Smooth muscle cell of the brain vasculature (primary cell): ENCODE results near the gene SARNP.

Experiments
- DNase-seq: peaks from one replicate; pipeline ENCODE4 v3.0.0-alpha.2; 2012; ENCODE audit warnings: low read depth, low spot score

SARNP gene

DNA sequence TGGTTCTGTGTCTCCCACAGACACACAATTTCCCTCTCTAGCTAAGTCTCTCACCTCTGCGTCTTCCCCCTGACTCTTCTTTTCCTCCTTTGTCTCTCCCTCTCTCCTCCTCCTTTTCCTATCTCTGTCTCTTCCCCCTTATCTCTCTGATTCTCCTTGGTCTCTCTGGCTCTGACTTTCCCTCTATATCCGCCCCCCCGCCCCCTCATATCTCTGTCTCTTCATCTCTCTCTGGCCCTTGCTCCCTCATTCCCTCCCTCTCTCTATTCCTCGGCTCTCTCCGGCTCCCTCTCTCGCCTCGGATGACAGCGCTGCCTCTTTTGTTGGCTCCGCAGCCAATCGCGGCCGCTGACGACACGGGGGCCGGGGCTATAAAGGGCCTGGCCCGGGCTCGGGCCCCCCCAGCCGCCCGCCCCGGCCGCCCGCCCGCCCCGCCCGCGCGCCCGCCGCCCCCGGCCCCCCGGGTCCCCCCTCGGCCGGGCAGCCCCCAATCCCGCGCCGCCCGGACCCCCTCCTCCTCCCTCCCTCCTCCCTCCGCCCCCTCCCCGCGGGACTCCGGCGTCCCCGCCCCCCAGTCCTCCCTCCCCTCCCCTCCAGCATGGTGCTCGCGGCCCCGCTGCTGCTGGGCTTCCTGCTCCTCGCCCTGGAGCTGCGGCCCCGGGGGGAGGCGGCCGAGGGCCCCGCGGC, 74.7 kb downstream of the SARNP start, which contains the start of gene GDF11:
Gene GDF11 (plus strand): TSS at position 404 of the 687 bp plus-strand sequence. CDS start 195 bp downstream, at position 599.
- no peak for DNase-seq

DNA sequence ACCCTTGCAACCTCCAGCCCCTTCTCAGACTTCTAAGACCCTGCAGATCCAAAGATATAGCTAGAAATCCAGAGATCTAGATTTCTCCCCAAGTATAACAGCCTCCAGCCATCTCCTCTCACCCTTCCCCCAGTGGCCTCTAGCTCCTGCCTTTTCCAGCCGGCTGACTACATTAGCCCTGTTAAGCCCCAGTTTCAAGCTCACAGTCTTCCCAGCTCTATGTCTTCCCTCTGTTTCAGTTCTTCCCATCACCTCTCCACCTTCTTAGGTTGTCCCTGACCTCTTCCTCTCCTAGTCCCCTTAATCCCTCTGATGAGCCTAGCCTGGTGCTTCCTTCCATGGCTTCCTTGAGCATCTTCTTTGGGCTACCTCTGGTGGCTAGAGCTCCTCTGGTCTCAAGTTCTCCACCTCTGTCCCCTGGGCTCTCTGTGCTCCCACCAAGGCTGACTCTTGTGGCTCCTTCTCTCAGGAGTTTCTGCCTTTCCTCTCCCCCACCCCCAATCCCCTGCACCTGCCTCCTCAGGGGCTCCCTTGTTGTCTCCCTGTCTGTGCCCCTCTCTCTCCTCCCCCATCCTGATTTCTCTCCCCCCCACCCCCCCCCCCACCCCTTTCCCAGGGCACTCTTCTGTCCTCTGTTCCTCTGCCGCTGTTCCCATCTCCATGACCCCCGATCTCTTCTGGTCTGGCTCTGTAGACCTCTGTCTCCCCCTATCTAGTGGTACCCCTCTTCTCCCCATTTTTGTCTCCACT, 75.4 kb downstream of the SARNP start:
- no peak for DNase-seq

DNA sequence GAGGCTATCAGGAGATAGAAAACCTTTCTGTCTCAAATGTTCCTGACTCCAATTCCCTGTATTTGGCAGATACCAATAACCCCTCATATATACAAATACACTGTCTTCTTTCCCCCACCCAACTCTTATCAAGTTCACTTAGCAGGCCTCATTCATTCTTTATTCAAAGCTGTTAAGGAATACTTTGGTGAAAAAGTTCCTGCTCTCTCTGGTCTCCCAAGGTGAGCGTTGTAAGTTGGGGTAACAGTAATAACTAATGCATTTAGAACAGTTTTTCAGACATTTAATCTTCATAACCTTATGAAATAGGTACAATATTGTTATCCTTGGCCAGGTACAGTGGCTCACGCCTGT, 78.5 kb downstream of the SARNP start:
- no peak for DNase-seq

DNA sequence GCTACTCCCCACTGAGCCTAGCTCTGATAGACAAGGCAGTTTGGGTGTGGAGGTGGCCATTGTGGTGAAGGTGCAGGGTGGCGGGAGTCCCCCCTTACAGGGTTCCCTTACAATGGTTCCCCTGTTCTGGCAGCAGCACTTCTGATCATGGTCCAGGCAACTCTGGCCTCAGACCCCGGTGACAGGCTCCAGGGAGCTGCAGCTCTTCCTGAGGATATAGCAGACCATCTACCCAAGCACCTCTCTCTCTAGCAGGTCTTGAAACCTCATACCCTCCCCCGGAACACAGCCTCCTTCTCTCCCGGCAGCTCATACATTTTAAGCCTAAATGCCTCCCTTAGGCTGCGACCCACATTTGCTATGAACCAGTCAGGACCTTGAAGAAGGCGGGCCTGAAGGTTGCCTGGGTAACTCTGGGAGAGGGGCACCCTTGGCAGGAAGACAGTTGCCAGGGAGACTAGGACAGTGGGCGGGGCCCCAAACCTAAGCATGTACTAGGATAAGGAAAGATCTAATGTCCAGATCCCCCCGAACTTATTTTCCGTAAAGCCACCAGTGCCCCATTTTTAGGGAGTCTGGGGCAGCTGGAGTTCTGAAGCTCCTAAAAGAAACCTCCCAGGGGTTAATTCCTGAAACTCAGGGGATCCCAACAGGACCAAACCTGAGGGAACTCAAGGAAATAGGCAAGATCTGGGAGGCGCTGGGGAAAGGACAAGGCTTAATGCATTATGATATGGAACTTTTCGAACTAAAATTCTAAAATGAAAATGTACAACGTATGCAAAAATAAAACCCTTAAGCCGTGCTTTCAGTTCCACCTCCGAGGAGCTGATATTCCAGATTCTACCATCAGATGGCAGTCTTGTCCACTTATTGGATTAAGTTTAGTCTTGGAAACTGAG, 79.2 kb downstream of the SARNP start:
- DNase-seq = peak; percentile 79

DNA sequence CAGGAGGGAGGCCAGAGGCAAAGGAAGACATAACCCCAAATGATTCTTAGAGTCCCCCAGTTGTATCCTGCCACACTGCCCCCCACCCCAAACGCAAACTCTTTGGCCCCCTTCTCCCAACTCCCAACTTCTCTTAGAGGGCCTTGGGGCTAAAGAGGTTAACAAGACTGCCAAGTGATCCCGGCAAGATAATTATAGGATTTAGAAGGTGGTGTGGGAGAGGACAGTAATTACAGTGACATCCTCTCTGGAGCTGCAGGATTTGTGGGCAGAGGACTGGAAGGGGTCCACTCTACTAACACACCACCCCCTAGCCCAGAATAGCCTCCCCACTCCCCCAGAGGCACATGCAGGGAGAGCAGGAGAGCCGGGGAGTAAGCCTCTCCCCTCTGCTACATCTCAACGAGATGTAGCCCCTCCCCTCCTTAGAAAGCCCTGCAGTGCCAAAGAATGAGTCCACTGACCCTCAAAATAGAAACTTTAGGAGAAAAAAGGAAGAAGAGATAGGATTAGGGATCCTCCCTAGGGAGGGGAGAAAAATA, 79.9 kb downstream of the SARNP start:
- no peak for DNase-seq

DNA sequence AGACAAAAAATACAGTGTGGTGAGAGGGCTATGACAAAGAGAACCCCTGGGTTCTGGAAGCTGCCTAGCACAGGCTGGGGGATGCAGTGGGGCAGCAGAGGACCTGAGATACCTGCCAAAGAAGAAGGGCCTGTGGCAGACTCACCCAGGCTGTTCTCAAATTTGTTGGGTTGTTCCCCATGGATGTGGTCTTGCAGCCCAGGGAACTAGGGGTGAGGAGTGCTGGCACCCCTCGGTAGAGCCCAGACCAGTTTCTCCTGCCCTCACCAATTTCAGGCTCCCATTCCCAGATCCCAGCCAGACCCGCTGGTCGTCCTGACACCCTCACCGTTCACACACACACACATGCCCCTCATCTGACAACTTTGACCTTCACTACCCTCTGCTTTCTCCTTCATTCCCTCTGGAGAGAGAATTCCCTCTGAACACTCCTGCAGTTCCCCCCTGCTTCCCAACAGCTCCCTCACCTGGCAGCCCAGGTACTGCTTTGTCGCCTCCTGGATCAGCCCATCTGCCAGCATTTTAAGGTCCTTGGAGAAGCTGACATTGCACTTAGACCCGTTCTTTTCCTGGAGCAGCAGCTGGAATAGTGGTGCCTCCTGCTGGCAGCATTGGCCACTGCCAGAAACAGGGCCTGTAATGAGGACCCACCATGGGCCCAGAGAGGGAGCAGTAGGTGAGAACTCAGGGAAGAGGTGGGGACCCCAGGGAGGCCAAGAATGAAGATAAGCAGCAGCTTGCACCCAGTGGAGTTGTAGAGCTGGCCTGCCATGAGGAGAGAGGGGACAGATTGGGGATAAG, 80.5 kb downstream of the SARNP start:
- no peak for DNase-seq

DNA sequence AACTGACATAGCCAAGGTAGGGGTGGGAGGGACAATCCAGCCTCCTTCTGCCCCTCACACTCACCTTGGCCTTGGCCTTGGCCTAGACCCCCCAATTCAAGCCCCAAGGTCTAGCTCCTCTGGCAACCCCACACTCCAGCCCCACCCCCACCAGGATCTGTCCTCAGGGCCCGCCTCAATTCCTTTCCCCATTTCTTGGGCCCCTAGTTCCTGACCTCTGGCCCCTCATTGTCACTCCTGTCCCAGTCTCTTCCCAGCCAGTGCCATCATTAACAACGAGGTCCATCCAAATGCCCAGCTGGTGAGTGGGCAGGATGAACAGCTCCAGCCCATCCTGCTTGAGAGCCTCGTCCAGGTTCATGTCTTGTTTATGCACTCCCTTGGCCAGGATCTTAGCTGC, 81.4 kb downstream of the SARNP start:
- no peak for DNase-seq

DNA sequence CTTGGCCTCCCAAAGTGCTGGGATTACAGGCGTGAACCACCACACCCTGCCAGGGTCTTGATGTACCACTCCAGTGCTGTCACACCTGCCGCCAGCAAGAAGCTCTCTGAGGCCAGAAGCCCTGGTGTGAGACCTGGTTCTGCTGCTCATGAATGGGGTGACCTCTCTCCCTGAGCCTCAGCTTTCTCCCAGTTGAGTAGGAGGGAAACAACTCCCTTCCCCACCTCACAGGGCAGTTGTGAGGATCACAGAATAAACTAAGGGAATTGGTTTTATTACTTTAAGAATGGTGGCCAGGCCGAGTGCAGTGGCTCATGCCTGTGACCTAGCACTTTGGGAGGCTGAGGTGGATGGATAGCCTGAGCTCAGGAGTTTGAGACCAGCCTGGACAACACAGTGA, 82.9 kb downstream of the SARNP start:
- no peak for DNase-seq

DNA sequence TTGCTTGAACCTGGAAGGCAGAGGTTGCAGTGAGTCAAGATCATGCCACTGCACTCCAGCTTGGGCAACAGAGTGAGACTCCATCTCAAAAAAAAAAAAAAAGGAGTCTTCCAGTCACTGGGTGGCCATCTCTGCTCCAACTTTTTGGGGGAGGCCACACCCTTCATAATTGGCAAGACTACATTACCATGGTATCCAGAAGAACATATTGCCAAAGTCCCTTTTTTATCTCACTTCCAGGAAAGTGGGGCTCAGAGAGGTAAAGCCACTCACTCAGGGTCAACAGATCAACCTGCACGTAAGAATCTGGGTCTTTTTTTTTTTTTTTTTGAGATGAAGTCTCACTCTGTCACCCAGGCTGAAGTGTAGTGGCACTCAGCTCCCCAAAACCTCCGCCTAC, 83.7 kb downstream of the SARNP start:
- no peak for DNase-seq

DNA sequence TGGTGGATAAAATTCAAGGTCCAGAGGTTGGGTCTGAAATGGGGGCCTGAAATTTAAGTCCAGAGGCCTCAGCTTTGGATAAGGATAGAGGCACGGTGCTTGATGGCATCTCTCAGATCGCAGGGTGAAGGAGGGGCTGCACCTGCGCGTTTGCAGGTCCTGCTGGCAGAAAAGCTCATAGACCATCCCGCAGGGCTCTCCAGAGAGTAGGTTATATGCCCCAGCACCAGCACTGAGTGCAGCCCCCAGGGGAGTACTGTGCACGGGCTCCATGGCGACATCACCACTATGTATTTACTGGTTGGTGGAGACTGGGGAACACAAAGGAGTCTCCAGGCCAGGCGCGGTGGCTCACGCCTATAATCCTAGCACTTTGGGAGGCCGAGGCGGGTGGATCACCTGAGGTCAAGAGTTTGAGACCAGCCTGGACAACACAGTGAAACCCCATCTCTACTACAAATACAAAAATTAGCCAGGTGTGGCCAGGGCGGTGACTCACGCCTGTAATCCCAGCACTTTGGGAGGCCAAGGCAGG, 84.4 kb downstream of the SARNP start:
- DNase-seq = no peak

DNA sequence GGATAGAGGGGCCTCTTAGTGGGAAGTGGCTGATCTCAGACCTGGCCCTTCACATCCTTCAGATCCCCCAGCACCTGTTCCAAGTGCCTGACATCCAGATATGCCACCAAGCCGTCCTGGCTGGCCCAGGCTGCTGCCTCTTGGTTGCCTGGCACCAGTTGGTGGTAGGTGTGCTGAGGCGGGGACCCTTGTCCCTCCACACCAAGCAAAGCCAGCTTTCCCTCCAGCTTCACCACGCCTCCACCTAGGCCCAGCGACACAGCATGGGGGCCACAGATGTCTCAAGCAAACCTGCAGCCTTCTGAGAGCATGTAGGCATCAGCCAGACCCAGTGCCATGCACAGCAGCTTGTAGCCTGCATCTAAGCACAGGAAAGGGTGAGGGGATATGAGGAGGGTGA, 85.2 kb downstream of the SARNP start:
- DNase-seq = no peak

DNA sequence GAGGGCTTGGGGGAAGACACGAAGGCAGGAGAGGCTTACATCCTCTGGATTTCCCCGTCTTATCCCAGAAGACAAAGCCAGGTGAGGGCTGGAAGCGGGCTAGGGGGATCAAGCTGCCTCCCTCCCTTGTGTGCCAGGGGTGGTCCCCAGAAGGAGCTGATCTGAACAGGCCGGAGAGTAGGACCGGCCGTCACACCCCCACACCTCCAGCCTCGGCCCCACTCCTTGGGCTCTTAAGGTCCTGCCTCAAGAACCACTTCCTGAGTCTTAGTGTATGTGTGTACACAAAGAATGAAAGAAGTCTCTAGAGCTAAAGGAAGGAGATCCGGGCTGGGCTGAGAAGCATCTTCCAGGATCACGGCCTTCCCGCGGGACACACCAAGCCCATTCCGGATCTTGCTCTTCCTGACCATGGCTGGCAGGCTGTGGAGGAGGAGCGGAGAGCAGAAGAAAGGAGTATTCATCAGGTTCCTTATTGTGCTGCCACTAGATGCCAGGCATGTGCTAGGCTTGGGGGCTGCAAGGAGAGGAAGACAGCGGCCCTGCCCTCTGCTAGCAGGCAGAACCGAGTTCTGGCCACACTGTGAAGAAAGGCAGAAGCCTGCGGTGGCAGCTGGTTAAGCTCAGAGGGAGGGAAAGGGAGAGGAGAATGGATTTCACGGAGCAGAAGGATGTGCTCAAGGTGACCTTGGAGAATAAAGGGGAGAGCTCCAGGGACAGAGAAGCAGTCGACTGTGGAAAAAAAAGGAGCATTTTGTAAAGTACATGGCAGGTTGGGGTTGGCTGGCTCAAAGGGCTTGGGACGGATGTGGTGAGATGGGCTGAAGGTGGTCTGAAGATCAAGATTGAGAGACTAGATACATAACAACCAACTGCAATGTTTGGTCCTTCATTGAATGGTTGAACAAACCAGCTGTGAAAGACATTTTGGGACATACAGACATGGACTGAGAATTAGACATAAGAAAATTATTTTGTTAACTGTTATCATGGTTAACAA, 87.4 kb downstream of the SARNP start:
- DNase-seq = no peak

DNA sequence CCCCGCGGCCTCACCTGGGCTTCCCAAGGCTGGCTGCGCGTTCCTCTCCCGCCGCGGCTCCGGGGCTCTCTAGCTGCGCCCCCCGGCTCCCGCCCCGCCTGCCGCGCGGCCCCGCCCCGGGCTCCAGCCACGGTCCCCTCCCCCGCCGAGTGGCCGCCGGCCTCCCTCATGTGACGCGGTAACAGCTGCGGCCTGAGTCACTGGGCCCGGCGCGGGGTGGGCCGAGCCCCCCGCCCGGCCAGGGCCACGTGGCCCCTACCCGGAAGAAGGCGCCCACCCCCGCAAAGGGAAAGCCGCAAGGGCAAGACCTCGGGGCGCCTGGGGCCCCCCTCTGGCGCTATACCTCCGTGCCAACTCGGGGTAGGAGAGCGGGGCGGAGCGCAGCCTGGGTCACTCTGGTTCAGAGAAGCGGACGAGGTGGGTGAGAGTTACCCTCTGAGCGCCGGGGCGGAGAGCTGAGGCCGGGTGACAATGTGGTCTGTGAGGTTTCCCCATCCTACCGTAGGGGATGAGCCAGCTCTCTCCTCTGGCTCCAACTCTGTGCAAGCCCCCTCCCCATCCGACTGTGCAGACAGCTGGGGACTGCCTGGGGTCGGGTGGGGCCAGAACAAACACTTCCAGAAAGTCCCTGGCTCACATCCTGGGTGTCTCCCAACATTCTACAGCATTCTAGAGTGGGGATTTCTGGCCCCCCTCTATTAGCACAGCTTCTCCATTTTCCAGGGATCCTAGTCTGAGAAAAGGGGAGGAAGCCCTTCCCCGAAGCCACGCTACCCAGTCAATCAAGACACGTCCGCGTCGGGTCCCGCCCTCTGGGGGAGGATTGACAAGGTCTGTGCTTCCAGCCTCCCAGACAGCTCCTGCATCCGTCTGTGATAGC, 88.3 kb downstream of the SARNP start, which contains the start of gene CD63:
Gene CD63 (minus strand): TSS at position 71 of the 880 bp plus-strand sequence. CDS start 668 bp downstream, outside the sequence.
- DNase-seq = peak; percentile 92

DNA sequence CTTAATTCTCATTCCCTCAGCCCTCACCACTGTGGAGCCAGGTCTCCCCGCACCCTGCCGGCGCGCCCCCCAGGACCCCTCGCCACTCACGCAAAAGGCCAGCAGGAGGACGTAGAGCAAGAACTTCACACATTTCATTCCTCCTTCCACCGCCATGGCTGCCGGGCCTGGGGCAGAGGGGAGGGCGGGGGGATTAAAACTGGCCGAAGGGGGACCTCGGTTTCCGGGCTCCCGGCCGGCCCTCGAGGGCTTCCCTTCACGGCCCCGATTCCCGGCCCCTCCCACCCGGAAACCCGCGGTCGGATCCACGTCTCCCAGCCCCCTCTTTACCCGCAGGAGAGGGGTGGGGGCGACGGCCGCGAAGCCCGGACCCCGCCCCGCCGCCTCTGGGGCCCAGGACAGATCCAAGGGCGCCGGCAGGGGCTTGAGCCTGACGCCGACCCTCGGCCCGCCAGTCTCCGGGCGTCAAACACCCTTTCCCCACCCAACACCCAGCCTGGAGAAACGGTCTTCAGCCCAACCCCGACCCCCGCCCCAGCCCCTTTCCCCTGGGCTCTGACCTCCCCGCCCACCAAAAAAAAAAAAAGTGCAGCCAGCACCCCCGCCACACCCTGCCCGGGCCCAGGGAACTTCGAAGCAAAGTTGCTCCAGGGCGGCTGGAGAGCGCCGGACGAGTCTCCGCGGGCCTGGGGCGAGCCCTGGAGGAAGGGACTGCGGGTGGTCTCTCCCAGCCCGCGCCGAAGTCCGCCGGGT, 89.2 kb downstream of the SARNP start:
- no peak for DNase-seq

DNA sequence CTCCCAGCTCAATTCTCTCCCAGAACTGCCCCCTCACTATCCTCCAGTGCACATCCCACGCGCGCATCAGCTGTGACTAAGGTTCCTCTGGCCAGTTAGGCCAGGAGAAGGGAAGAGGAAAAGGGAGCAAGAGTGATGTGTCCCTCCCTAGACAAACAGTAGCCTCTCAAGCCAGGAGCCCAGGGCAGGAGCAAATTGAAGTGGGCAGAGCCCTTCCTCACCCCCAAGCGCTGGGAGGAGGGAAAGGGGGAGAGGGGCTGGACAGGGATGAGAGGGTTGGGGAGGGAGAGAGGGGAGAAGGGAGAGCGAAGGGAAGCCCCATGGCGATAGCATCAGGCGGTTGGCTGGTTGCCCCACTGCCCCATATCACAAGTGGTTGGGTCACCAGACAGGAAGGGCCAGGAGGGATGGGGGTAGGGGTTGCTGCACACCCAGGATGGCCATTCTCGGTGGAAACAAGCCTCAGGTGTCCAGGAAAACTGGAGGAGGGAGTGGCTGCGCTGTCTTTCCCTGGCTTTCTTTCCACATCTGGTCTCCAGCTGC, 89.8 kb downstream of the SARNP start:
- no peak for DNase-seq

DNA sequence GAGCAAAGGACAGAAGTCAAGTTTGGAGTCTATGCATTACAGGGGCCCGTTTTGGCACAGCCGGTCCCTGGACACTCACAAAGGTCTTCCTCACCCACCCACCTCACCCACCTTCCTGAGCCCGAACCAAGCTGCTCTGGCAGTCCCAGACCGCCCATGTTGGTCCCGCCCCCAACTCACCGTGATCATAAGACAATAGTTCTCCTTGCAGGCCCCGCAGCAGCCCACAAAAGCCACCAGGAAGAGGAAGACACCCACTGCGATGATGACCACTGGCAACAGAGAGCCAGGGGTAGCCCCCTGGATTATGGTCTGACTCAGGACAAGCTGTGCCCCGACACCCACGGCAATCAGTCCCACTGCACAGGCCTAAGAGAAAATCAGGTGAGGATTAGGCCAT, 90.6 kb downstream of the SARNP start:
- no peak for DNase-seq

DNA sequence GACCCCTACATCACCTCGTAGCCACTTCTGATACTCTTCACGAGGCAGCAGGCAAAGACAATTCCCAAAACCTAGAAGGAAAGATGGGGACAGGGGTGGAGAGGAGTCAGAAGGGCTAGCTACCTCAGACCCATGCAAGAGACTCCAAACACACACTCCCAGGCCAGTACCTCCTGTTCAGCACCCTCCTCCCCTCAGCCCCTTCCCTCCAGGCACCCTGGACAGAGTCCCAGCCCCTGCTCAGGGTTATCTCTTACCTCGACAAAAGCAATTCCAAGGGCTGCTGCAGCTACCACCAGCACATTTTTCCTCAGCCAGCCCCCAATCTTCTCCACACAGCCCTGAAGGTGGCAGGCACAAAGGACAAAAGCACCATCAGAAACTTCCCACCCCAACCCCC, 92.0 kb downstream of the SARNP start:
- DNase-seq = no peak

DNA sequence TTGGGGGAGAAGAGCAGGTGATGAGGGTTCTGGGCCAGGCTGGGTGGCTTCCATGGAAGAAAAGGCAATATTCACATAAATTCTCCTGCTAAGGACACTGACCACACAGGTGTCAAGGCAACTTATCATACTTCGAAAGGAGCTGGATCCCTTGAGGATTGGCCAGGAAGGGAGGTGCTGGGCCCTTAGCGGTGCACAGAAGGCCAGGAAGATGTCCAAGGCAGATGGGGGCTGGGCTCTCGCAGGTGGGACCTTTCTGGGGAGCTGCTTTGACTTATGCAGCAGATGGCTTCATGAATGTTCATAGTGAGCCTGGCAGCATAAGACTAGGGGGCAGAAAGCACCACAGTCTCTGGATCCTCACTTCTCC, 92.6 kb downstream of the SARNP start:
- DNase-seq = no peak
